ENCODE data around the gene TNFAIP3. TPM values are rescaled to one million over a fixed set of nuclear protein-coding genes. Genes with fewer than 3 reads are reported as not detected.
"Not testable (repeated sequence)": the region's sequence is repeated elsewhere in the genome, so short reads cannot be mapped to it uniquely, and the experiment has no call there.

The TNFAIP3 gene
- total and polyA plus RNA-seq, 2 of the 8 experiments (the other 6 are each of a cell fraction or from before 2014, with no cell fraction given): 1.6 to 2.0 TPM

GRCh38 chr6:137838090-137838489, 29.0 kb upstream of the TNFAIP3 start:
- H4K20me1 ChIP-seq (replicated peaks in 1 of 2; ENCODE audit: control insufficient read depth in 1 of 2, insufficient read depth in 2 of 2, low read length in 2 of 2); H2AFZ ChIP-seq (ENCODE audit: low read length); H3K23ac ChIP-seq (ENCODE audit: insufficient read length); H4K8ac ChIP-seq (ENCODE audit: extremely low read depth, insufficient read depth, low read length); H3K4ac ChIP-seq (replicated peaks; ENCODE audit: insufficient read length, low read depth, low read length); H3K9ac ChIP-seq (replicated peaks in 1 of 4; ENCODE audit: extremely low read depth in 1 of 4, low read depth in 3 of 4, low read length in 3 of 4); POLR2A ChIA-PET (ENCODE audit: partially characterized antibody); H3K79me2 ChIP-seq (ENCODE audit: control insufficient read depth in 1 of 2, insufficient read depth in 2 of 2, low read length in 2 of 2); H3K56ac ChIP-seq (replicated peaks; ENCODE audit: insufficient read length, low read depth, low read length); CTCF ChIA-PET (ENCODE audit: partially characterized antibody); H3K27me3 ChIP-seq (replicated peaks in 1 of 4; ENCODE audit: control insufficient read depth in 3 of 4, extremely low read depth in 1 of 4, insufficient read depth in 3 of 4, low read length in 3 of 4); H3K36me3 ChIP-seq (ENCODE audit: control insufficient read depth in 2 of 4, insufficient read depth in 4 of 4, low read length in 3 of 4); H4K91ac ChIP-seq (replicated peaks; ENCODE audit: insufficient read length, low read length); H3K4me2 ChIP-seq (ENCODE audit: insufficient read depth in 1 of 2, low read depth in 2 of 2, low read length in 2 of 2); H2BK12ac ChIP-seq (ENCODE audit: low read depth, low read length); H3K27ac ChIP-seq (ENCODE audit: low read depth, low read length); DNase-seq (ENCODE audit: low read depth in 1 of 2, low spot score in 2 of 2); H3K18ac ChIP-seq (ENCODE audit: extremely low read depth, low read length); H2BK120ac ChIP-seq (replicated peaks; ENCODE audit: low read depth, low read length); H3K4me3 ChIP-seq (ENCODE audit: extremely low read depth in 1 of 4, insufficient read depth in 2 of 4, low read depth in 3 of 4, low read length in 4 of 4); H2AK5ac ChIP-seq (ENCODE audit: low read depth, low read length); H2BK15ac ChIP-seq (ENCODE audit: low read length); H3K23me2 ChIP-seq (ENCODE audit: low read depth, low read length); H3K14ac ChIP-seq (ENCODE audit: insufficient read length); FAIRE-seq; H4K5ac ChIP-seq (ENCODE audit: insufficient read length, low read depth, low read length); H3K9me3 ChIP-seq (ENCODE audit: insufficient read depth in 2 of 2, low read depth in 1 of 2, low read length in 1 of 2); H2BK5ac ChIP-seq (ENCODE audit: low read depth, low read length); H2BK20ac ChIP-seq (ENCODE audit: low read length); H3K4me1 ChIP-seq (replicated peaks in 1 of 4; ENCODE audit: control insufficient read depth in 3 of 4, insufficient read depth in 4 of 4, low read length in 3 of 4); H3K79me1 ChIP-seq (ENCODE audit: low read depth, low read length): not testable (repeated sequence)
- 88% methylated on average over 2 of the region's 2 CpGs; no CpG with 5 or more reads in 1 of the 2 experiments for WGBS, 2 experiments (ENCODE audit: extremely low coverage in 1 of 2, insufficient coverage in 1 of 2, insufficient read length in 1 of 2, insufficient replicate concordance in 2 of 2, low coverage in 1 of 2, low lambda C conversion rate in 2 of 2, missing lambda C conversion rate in 1 of 2)

GRCh38 chr6:137838597-137838996, 28.5 kb upstream of the TNFAIP3 start:
- H3K23me2 ChIP-seq (ENCODE audit: low read depth, low read length); H3K9ac ChIP-seq (replicated peaks in 1 of 4; ENCODE audit: extremely low read depth in 1 of 4, low read depth in 3 of 4, low read length in 3 of 4); H2BK120ac ChIP-seq (replicated peaks; ENCODE audit: low read depth, low read length); H3K4ac ChIP-seq (replicated peaks; ENCODE audit: insufficient read length, low read depth, low read length); H3K4me3 ChIP-seq (ENCODE audit: extremely low read depth in 1 of 4, insufficient read depth in 2 of 4, low read depth in 3 of 4, low read length in 4 of 4); CTCF ChIA-PET (ENCODE audit: partially characterized antibody); POLR2A ChIA-PET (ENCODE audit: partially characterized antibody); H3K23ac ChIP-seq (ENCODE audit: insufficient read length); H4K8ac ChIP-seq (ENCODE audit: extremely low read depth, insufficient read depth, low read length); H3K79me2 ChIP-seq (ENCODE audit: control insufficient read depth in 1 of 2, insufficient read depth in 2 of 2, low read length in 2 of 2); H3K27ac ChIP-seq (ENCODE audit: low read depth, low read length); H3K56ac ChIP-seq (replicated peaks; ENCODE audit: insufficient read length, low read depth, low read length); H4K20me1 ChIP-seq (replicated peaks in 1 of 2; ENCODE audit: control insufficient read depth in 1 of 2, insufficient read depth in 2 of 2, low read length in 2 of 2); H3K14ac ChIP-seq (ENCODE audit: insufficient read length); FAIRE-seq; H2AFZ ChIP-seq (ENCODE audit: low read length); H4K91ac ChIP-seq (replicated peaks; ENCODE audit: insufficient read length, low read length); H3K27me3 ChIP-seq (replicated peaks in 1 of 4; ENCODE audit: control insufficient read depth in 3 of 4, extremely low read depth in 1 of 4, insufficient read depth in 3 of 4, low read length in 3 of 4); H3K18ac ChIP-seq (ENCODE audit: extremely low read depth, low read length); H3K9me3 ChIP-seq (ENCODE audit: insufficient read depth in 2 of 2, low read depth in 1 of 2, low read length in 1 of 2); H2BK15ac ChIP-seq (ENCODE audit: low read length); H2BK5ac ChIP-seq (ENCODE audit: low read depth, low read length); H3K36me3 ChIP-seq (ENCODE audit: control insufficient read depth in 2 of 4, insufficient read depth in 4 of 4, low read length in 3 of 4); H3K4me1 ChIP-seq (replicated peaks in 1 of 4; ENCODE audit: control insufficient read depth in 3 of 4, insufficient read depth in 4 of 4, low read length in 3 of 4); H3K4me2 ChIP-seq (ENCODE audit: insufficient read depth in 1 of 2, low read depth in 2 of 2, low read length in 2 of 2); H2AK5ac ChIP-seq (ENCODE audit: low read depth, low read length); H2BK12ac ChIP-seq (ENCODE audit: low read depth, low read length); DNase-seq (ENCODE audit: low read depth in 1 of 2, low spot score in 2 of 2); H4K5ac ChIP-seq (ENCODE audit: insufficient read length, low read depth, low read length); H2BK20ac ChIP-seq (ENCODE audit: low read length); H3K79me1 ChIP-seq (ENCODE audit: low read depth, low read length): not testable (repeated sequence)
- WGBS, 2 experiments (ENCODE audit: extremely low coverage in 1 of 2, insufficient coverage in 1 of 2, insufficient read length in 1 of 2, insufficient replicate concordance in 2 of 2, low coverage in 1 of 2, low lambda C conversion rate in 2 of 2, missing lambda C conversion rate in 1 of 2): 81% methylated on average over 5 of the region's 5 CpGs; no CpG with 5 or more reads in 1 of the 2 experiments
